ENCODE results near the gene PRRT1. TPM values are rescaled to one million over a fixed set of nuclear protein-coding genes. Genes with fewer than 3 reads are reported as not detected.
"Not testable (repeated sequence)": the region's sequence is repeated elsewhere in the genome, so short reads cannot be mapped to it uniquely, and the experiment has no call there.

The PRRT1 gene
- total and polyA plus RNA-seq, 2 experiments from 2014 or later = 1.2 to 2.1 TPM

DNA sequence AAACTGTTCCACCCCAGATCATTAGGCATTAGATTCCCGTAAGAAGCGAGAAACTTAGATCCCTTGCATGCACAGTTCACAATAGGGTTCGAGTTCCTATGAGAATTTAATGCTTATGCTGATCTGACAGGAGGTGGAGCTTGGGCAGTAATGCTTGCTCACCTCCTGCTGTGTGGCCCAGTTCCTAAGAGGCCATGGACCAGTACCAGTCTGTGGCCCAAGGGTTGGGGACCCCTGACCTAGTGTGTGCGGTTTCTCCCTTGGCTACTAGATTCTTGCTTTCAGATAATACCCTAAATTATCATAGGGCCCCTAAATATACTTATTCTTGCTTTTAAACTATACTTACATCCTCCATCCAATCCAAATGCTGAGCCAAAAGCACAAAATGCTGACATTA is 42.6 kb upstream of the PRRT1 start:
- peaks cover 13% of the 10 kb centered on the region for H3F3A ChIP-seq (ENCODE audit: insufficient read depth)
- H2AFZ ChIP-seq = peak overlapping the region; percentile 78; the same call in 1 of the 2 replicates
- H4K20me1 ChIP-seq (ENCODE audit: insufficient read depth) = no peaks in the 10 kb centered on the region
- H3K4me1 ChIP-seq (ENCODE audit: insufficient read depth) = peaks cover 28% of the 10 kb centered on the region
- peaks cover 12% of the 10 kb centered on the region for H3K79me2 ChIP-seq (ENCODE audit: insufficient read depth)
- peak overlapping the region; percentile 95 for H3K4me2 ChIP-seq (ENCODE audit: unreplicated experiment)
- H3K36me3 ChIP-seq (ENCODE audit: low read depth) = no peaks in the 10 kb centered on the region
- no peaks in the 10 kb centered on the region for H3K27me3 ChIP-seq (replicated peaks; ENCODE audit: insufficient read depth)
- TF ChIP-seq EZH2phosphoT487 (IDR thresholded peaks at IDR 0.05; ENCODE audit: insufficient read depth, low read depth) (no peak), EZH2 (IDR thresholded peaks at IDR 0.05; ENCODE audit: insufficient read depth, poor library complexity, severe bottlenecking) (no peak)
- DNase-seq = no peak
- H3K4me3 ChIP-seq = peak overlapping the region; percentile 80; the same call in 1 of the 2 replicates
- in situ Hi-C loops (cut with MboI) = no loop called here
- WGBS, 2 experiments (ENCODE audit: low coverage in 1 of 2, low lambda C conversion rate in 2 of 2, missing lambda C conversion rate in 2 of 2) = 99% methylated on average over 4 of the region's 4 CpGs
- H3K9ac ChIP-seq = peak overlapping the region; percentile 89
- H3K27ac ChIP-seq = peak overlapping the region; percentile 91
- H3K9me2 ChIP-seq (ENCODE audit: insufficient read depth) = no peaks in the 10 kb centered on the region
- no peaks in the 10 kb centered on the region for H3K9me3 ChIP-seq (ENCODE audit: low read depth)

DNA sequence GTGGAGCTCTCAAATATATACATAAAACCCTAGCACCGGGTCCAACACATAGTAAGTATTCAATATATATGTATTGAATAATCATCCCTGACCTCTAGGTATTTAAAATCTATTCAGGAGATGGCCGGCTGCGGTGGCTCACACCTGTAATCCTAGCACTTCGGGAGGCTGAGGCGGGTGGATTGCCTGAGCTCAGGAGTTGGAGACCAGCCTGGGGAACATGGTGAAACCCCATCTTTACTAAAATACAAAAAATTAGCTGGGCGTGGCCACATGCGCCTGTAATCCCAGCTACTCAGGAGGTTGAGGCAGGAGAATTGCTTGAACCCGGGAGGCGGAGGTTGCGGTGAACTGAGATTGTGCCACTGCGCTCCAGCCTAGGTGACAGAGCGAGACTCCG is 41.4 kb upstream of the PRRT1 start:
- 86 to 87% methylated on average over 13 of the region's 13 CpGs for WGBS, 2 experiments (ENCODE audit: low coverage in 1 of 2, low lambda C conversion rate in 2 of 2, missing lambda C conversion rate in 2 of 2)
- H3K9ac ChIP-seq = peak overlapping the region; percentile 46; the same call in 1 of the 2 replicates
- DNase-seq; in situ Hi-C loops (cut with MboI); H3K27me3 ChIP-seq (replicated peaks; ENCODE audit: insufficient read depth); H3K9me2 ChIP-seq (ENCODE audit: insufficient read depth); H4K20me1 ChIP-seq (ENCODE audit: insufficient read depth); H3K9me3 ChIP-seq (ENCODE audit: low read depth); H3K36me3 ChIP-seq (ENCODE audit: low read depth); H3K4me3 ChIP-seq: not testable (repeated sequence)
- peak overlapping the region; percentile 24; the same call in 1 of the 2 replicates for H3K27ac ChIP-seq
- H2AFZ ChIP-seq = peak overlapping the region; percentile 77
- peak overlapping the region; percentile 31 for H3K4me2 ChIP-seq (ENCODE audit: unreplicated experiment)
- H3F3A ChIP-seq (ENCODE audit: insufficient read depth) = peaks cover 13% of the 10 kb centered on the region
- H3K79me2 ChIP-seq (ENCODE audit: insufficient read depth) = peaks cover 24% of the 10 kb centered on the region
- H3K4me1 ChIP-seq (ENCODE audit: insufficient read depth) = peaks cover 28% of the 10 kb centered on the region

DNA sequence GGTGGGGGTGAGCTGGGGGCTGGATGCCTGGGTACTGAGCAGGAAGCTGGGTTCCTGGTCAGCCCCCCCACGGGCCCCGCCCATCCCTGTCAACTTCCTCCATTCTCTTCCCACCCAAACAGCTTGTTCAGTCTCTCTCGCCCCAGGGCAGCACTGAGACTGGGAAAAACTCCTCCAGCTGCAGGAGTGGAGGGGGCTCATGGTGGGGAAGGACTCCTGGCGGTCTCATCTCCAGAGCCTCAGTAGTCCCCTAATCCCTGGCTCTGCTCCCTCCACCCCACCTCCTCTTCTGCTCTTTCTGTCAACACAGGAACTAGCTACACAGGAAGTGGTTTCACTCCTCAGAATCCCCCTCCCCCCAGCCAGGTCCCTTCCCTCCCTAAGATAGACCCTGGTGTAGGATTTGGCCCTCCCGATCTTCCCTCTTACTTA is 40.9 kb upstream of the PRRT1 start, which contains the start of gene GPSM3:
Gene GPSM3 (minus strand): TSS at position 36 of the 432 bp plus-strand sequence. CDS start 130 bp downstream, outside the sequence.
- H2AFZ ChIP-seq = peak within 1 kb of the TSS; percentile 77
- no peaks in the 10 kb centered on the region for H4K20me1 ChIP-seq (ENCODE audit: insufficient read depth)
- no peaks in the 10 kb centered on the region for H3K36me3 ChIP-seq (ENCODE audit: low read depth)
- no peaks in the 10 kb centered on the region for H3K27me3 ChIP-seq (replicated peaks; ENCODE audit: insufficient read depth)
- peak within 1 kb of the TSS; percentile 46 for H3K9ac ChIP-seq
- peaks cover 17% of the 10 kb centered on the region for H3F3A ChIP-seq (ENCODE audit: insufficient read depth)
- H3K9me3 ChIP-seq (ENCODE audit: low read depth) = no peaks in the 10 kb centered on the region
- 32 to 51% methylated on average over 3 to 5 of the region's 5 CpGs for WGBS, 2 experiments (ENCODE audit: low coverage in 1 of 2, low lambda C conversion rate in 2 of 2, missing lambda C conversion rate in 2 of 2)
- peak; percentile 25 for DNase-seq
- peak within 1 kb of the TSS; percentile 24 for H3K27ac ChIP-seq
- in situ Hi-C loops (cut with MboI) = no loop called here
- no peak for TF ChIP-seq EZH2phosphoT487 (IDR thresholded peaks at IDR 0.05; ENCODE audit: insufficient read depth, low read depth)
- TF ChIP-seq EZH2 (IDR thresholded peaks at IDR 0.05; ENCODE audit: insufficient read depth, poor library complexity, severe bottlenecking) = no peak
- H3K4me1 ChIP-seq (ENCODE audit: insufficient read depth) = peaks cover 28% of the 10 kb centered on the region
- H3K4me2 ChIP-seq (ENCODE audit: unreplicated experiment) = peak within 1 kb of the TSS; percentile 31
- H3K9me2 ChIP-seq (ENCODE audit: insufficient read depth) = no peaks in the 10 kb centered on the region
- peak within 1 kb of the TSS; percentile 36; the same call in 1 of the 2 replicates for H3K4me3 ChIP-seq
- peaks cover 29% of the 10 kb centered on the region for H3K79me2 ChIP-seq (ENCODE audit: insufficient read depth)

DNA sequence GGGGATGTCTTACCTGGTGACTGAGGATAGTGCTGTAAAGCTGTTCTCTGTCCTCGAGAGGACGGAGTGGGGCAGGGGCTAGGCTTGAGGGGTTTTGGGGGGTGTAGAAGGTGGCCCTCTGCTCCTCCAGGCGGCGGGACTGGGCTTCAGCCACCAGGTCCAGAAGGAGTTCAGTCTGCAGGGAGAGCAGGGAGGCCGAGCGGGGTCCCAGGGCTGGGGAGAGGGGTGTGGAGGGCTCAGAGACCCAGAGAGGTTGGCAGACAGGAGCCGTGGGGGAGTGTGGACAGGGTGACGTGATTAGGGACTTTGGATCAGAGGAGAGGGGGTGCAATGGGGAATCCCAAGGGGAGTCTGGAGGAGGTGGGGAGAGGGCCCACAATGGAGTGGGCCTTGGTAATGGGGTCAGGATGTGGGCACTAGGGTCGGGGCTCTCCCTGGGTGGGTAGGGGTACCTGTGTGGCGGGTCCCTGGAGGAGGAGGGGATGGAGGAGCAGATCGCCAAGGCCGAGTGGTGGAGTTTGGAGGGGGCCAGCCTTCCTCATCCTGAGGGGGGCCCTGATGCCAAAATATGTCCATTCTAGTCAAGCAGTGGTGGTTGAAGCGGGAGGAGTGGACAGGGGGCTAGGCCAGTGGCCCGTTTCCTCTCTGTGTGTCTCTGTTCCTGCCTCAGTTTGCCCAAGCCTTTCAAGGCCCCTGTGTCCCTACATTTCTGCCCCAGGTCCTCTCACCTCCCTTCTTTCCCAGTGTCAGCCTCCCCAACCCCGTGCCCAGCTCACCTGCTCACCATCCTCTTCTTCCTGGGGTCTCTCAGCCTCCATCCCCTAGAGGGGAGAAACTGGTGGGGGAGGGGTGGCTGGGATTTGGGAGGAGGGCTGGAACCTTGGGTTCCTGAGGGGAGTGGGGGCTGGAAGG is 40.2 kb upstream of the PRRT1 start:
- Histone ChIP-seq H3F3A (ENCODE audit: insufficient read depth) (peaks cover 23% of the 10 kb centered on the region), H3K4me3 (no peak overlapping the region), H3K36me3 (ENCODE audit: low read depth) (peaks cover 3% of the 10 kb centered on the region; the same call in 1 of the 2 replicates), H4K20me1 (ENCODE audit: insufficient read depth) (no peaks in the 10 kb centered on the region), H3K4me2 (ENCODE audit: unreplicated experiment) (peak overlapping the region; percentile 31), H3K9me3 (ENCODE audit: low read depth) (no peaks in the 10 kb centered on the region), H3K27me3 (replicated peaks; ENCODE audit: insufficient read depth) (no peaks in the 10 kb centered on the region), H3K9ac (peak overlapping the region; percentile 46; the same call in 1 of the 2 replicates), H3K27ac (peak overlapping the region; percentile 24; the same call in 1 of the 2 replicates), H2AFZ (peak overlapping the region; percentile 77), H3K79me2 (ENCODE audit: insufficient read depth) (peaks cover 36% of the 10 kb centered on the region), H3K4me1 (ENCODE audit: insufficient read depth) (peaks cover 26% of the 10 kb centered on the region), H3K9me2 (ENCODE audit: insufficient read depth) (no peaks in the 10 kb centered on the region)
- TF ChIP-seq EZH2phosphoT487 (IDR thresholded peaks at IDR 0.05; ENCODE audit: insufficient read depth, low read depth) (no peak), EZH2 (IDR thresholded peaks at IDR 0.05; ENCODE audit: insufficient read depth, poor library complexity, severe bottlenecking) (no peak)
- no peak for DNase-seq
- in situ Hi-C loops (cut with MboI) = no loop called here
- 77 to 80% methylated on average over 8 to 15 of the region's 15 CpGs for WGBS, 2 experiments (ENCODE audit: low coverage in 1 of 2, low lambda C conversion rate in 2 of 2, missing lambda C conversion rate in 2 of 2)
